Raji (cell line): Measurements from ENCODE around the gene GRHL1.

ENCODE experiments used
- POLR2A ChIP-seq: IDR thresholded peaks from 2 replicates; pipeline ENCODE4 v1.6.1; 2011; ENCODE audit warnings: low read depth, low read length, control low read depth; ENCODE audit not compliant: insufficient read depth

Gene GRHL1

DNA sequence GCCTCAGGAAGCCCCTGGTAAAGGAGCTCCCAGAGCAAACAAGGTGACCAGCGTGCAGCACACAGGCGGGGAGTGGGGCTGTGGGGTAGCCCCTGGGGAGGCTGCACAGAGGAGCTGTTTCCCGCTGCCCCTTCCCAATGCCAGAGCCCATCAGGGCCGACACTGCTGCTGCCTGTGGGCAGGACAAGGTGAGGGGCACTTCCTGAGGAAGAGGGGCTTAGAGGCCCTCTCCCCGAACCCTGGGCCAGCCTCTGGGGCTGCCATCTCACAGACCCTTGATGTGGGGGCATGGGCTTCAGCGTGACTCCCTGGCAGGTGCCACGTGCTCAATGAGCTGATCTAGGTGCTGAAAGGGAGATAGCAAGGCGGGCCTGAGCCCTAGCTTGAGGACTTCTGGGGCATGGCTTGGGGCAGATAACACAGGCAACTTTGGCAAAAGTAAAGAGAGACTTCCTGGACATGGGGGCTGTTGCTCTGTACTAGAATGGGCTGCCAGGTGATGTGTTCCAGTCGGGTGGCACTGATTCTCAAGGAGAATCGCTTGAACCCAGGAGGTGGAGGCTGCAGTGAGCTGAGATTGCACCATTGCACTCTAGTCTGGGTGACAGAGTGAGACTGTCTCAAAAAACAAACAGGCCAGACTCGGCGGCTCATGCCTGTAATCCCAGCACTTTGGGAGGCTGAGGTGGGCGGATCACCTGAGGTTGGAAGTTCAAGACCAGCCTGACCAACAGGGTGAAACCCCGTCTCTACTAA lies 81.9 kb downstream of the GRHL1 start:
- no peak for TF ChIP-seq POLR2A

DNA sequence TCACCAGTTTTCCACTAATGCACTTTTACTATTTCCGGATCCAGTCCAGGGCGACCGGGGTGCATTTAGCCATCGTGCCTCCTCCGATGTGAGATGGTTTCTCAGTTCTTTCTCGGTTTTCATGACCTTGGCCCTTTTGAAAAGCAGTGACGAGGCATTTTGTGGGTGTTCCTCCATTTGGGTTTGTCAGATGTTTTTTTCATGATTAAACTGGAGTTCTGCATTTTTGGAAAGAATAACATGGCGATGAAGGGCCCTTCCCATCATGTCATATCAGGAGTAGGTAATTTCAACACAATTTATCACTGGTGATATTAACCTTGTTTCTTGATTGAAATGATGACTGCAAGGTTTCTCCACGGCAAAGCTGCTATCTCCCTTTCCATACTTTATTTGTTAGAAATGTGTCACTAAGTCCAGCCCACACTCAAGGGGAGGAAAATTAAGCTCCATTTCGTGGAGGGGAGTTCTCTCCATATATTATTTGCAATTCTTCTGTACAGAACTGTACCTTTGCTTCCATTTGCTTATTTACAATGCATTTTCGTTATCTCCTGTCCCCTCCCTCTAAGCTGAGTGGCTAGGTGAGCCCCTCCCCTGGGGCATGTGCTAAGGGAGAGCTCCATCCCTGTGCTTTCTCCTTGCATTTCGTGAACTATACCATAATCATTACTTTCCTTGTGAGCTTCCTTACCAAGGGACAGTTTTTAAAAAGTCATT lies 83.0 kb downstream of the GRHL1 start:
- TF ChIP-seq POLR2A: no peak

DNA sequence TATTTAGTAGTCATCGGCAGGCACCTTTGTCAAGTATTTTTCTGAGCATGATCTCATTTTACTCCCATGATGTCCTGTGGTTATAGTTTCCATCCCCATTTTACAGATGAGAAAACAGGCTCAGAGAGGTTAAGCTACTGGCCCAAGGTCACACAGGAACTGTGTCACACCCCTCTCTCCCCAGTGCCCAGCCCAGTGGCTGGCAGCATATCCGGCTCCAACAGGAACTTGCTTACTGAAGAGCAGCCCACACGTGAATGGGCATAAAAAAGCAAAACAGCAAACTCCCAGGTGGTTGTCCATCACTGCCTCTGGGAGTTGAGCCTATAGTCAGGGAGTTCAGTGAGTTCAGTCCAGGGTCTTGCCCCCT lies 83.5 kb downstream of the GRHL1 start:
- TF ChIP-seq POLR2A: no peak

DNA sequence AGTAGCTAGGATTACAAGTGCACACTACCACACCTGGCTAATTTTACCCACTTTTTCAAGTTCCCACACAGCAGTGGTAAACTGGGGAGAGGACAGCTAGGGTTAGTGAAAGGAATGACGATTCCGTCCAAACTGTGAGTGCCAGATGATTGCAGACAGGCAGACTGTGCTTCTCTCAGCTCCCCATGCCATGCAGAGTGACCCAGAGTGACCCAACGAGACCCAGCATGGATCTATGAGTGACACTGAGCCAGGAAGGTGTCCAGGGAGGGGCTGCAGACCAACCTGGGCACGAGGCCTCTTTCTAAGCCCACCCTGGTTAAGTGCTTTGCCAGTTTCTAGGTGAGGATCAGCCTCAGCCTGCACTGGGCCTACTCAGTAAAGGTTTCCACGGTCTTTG lies 84.1 kb downstream of the GRHL1 start:
- no peak for TF ChIP-seq POLR2A

DNA sequence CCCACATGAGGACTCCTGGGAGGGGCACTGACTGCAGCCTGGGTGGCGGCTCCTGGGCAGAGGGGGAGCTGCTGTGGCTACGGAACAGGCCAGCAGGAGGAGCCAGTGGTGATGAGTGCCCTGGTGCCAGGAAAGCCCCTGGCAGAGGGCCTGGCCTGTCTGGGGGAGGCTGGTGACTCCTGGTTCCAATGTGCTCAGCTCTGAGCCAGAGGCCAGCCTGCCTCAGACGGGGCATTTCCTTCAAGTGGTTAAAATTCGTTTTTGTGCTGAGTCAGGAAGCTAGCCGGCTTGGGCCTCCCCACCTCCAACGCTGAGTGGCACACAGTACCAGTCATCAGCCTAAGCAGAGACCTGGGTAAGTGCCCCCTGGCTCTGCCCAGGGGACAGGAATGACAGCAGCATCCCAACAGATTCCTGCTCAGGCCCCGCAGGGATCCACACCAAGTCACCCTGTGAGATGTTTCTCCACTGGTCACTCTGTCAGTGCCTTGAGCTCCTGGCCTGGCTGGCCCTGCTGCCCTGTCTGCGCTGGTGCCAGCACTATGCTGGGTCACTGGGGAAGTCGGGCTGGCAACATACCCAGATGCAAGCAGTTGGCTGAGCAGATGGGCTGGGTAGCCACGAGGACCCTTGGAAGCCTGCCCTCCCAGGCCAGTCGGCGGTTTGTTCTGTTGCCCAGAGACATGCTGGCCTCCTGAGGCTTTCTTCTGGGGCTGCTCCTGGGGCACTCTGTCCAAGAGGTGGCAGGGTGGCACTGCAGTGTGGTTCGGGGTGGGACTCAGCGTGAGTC lies 84.8 kb downstream of the GRHL1 start:
- TF ChIP-seq POLR2A: no peak

DNA sequence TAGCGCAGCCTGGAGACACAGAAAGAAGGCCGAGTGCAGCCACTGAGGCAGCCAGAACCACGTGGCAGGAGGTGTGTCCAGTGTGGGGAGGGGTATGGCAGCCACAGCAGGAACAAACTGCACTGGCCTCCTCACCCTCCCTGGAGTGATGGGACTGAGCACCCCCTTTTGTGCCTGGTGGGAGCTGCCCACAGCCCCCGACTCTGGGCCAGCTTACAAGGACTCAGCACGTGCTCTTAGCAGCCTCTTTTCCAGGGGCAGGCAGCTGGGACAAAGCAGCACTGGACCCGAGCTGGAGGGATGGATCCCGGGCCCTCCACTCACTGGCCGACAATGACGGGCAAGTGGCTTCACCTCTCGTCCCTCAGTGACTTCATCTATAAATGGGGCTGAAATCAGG lies 86.6 kb downstream of the GRHL1 start:
- TF ChIP-seq POLR2A: no peak

DNA sequence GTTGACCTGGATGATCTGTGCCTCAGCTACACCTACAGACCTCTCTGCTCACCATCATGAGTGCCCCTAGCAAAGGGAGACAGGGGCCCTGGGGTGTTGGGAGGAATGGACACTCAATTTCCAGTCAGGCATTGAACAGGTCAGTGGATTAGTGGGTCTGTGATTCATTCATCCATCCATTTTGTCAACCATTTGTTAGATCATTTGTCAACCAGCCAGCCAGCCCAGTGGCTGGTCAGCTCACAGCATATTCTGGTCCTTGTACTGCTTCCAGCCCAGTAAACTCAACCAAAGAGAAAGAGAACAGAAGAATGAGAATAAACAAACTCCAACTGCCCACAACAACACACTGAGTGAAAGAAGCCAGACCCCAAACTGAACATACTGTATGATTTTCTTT lies 87.2 kb downstream of the GRHL1 start:
- no peak for TF ChIP-seq POLR2A

DNA sequence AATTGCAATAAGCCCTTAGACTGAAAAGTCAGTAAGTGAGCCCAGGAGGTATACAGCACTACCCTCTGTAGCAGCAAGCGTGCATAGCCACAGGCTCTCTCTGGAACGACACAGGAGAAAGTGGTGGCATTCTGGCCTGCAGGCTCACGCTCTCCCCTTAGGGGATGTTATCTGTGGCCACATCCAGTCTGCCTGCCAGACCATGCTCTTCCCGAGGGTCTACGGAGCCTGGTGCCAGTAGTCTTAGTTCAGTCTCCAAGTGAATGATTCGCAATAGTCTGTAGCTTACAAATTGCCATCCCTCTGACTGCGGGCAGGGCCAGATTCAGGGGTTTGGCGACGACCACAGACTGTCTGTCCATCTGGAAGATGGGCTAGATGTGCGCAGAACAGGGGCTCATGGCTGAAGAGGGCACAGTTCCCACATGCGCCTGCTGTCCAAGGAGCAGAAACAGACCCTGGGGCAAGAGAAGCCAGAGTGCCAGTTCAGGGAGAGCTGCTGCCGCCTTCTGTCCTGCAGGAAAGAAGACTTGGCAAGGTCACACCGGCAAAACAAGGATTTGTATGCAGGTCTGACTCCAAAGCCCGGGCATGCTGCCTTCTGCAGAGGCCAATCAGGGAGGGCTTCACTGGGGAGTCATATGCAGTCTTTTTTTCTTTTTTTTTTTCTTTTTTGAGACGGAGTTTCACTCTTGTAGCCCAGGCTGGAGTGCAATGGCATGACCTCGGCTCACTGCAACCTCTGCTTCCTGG lies 88.3 kb downstream of the GRHL1 start:
- TF ChIP-seq POLR2A: no peak

DNA sequence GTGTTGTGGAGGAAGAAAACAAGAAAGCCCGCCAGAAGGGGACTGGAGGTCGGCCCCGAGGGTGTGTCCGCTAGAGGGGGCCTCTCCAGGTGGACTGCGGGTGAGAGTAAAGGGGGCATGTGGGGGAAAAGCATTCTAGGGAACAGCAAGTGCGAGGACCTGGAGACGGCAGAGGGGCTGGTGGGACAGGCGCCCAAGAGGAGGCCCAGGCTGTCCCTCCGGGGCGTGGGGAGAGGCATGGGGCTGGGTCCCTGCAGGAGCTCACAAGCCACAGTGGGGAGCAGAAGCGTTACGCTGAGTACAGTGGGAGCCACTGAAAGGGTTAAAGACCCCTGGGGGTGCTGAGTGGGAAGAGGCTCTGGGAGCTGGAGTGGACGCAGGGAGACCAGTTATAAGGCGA lies 90.2 kb downstream of the GRHL1 start:
- no peak for TF ChIP-seq POLR2A

DNA sequence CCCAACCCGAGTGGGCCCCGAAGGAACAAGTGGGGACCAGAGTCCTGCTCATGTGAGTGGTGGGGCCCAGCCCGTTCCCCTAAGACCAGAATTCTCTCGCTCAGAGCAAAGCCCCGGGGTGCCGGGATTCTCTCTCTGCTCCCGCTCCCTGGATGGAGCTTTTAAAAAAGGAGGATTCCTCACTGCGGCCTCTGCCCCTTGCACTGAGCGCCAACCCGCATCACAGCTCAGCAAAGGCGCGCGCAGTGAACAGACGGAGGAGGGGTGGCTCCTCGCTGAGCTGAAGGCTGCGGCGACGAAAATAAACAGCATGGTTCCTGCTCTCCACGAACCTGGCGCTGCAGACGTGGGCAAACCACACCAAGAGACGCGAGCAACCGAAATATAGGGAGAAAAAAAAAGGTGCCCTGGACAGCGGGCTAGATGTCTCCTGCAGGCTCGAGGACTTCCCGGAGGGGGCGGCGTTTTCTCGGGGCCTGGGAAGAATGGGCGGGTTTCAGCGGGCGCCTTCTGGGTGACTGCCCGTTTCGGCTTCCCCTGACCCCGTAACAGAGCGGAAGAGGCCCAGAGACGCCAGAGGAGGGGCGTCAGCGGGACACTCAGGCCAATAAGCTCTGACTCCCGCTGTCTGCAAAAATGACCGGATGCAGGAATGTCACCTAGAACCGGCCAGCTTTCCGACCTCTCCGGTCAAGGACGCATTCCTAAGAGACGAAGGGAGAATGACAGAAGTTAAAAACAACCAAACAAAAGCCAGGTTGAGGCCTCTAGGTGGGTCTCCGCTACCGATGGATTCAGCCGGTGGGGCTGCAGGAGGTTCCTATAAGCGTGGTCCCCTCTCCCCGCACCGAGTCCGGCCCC lies 91.0 kb downstream of the GRHL1 start:
- TF ChIP-seq POLR2A: no peak

DNA sequence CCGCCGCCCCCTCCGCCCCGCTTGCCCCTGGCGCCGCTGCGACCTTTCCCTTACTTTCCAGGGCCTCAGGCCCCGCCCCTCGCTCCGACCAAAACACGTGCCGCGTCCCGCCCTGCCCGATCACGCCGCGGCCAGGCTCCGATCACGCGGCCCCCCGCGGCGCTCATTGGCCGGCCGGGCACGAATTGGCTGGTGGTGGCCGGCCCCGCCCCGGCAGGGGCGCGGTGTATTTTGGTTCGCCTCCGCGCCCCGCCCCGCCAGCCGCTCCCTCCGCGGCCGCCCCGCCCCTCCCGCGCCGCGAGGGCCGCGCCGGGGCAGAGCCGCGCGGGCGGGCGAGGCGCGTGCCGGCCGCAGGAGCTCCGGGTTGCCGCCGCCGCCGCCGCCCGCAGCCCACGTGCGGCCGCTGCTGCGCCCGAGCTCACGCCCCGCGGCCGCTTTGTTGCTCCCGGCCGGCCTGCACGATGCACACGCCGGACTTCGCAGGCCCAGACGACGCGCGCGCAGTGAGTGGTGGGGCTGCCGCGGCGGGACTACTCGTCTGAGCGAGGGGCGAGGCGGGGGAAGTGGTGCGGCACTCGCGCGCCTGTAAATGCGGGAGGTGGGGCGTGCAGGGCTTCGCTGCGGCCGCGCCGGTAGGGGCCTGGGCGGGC lies 91.9 kb downstream of the GRHL1 start, which contains the start of gene KLF11:
TSS of gene KLF11 (plus strand) at position 295 of the 650 bp plus-strand sequence. CDS start at position 462, 167 bp downstream.
- TF ChIP-seq POLR2A: no peak

DNA sequence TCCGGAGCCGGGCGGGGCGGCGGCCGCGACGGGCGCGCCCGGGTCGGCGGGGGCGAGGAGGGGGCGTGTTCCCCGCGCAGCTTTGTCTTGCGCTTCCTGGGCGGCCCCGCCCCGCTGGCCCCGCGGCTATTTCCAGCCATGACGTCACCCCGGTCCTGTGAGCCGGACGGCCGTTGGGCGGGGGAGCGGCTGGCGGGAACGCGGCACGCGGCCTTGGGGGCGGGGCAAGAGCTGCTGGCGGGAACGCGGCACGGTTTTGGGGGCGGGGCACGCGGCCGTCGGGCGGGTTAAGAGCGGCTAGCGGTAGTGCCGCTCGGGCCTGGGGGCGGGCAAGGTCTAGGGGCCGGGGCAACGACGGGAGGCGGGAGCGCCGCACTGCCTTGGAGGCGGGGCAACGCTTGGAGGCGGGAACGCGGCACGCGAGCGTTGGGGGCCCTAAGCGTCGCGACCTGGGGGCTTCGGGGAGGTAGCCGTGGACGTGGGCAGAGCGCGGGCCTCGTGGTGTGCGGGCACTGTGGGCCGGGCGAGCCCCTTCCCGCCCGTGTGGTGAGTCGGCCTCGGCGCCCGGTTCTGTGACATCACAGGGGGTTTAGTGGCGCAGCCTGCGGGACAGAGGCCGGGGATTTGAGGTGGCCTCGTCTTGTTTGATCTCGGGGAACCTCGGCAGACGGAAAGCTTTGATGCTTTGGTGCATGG lies 92.6 kb downstream of the GRHL1 start:
- TF ChIP-seq POLR2A: no peak
